Stimulated activated naive CD8-positive, alpha-beta T cell treated with anti-CD3 and anti-CD28 coated beads, Interleukin-15, amount 100 ng/mL, for 72 hours (primary cell): ENCODE results near the gene CABP2.

Source experiments
- ATAC-seq: fragments of 150-1000 bp; cut with Tn5 transposase; 2 replicates; pipeline ENCODE4 v1.10.0; 2021; ENCODE audit warnings: mild to moderate bottlenecking, moderate library complexity
- DNase-seq, 2 donors: peaks; one replicate each; pipeline ENCODE4 v3.0.0; 2021 to 2022
- H3K27ac Mint-ChIP-seq, 2 donors: one replicate each; pipeline ENCODE4 v1.8.0; 2022; ENCODE audit warnings: mild to moderate bottlenecking in 2 of 2, mixed read lengths in 2 of 2, moderate library complexity in 2 of 2
- H3K27me3 Mint-ChIP-seq: one replicate; pipeline ENCODE4 v1.8.0; 2022; ENCODE audit warnings: mixed read lengths
- H3K4me1 Mint-ChIP-seq: one replicate; pipeline ENCODE4 v1.8.0; 2022; ENCODE audit warnings: mild to moderate bottlenecking, mixed read lengths
- H3K4me3 Mint-ChIP-seq, 2 donors: one replicate each; pipeline ENCODE4 v1.8.0; 2022; ENCODE audit warnings: mild to moderate bottlenecking in 2 of 2, mixed read lengths in 2 of 2, moderate library complexity in 1 of 2
- H3K9me3 Mint-ChIP-seq, 2 donors: one replicate each; pipeline ENCODE4 v1.8.0; 2022; ENCODE audit warnings: mixed read lengths in 2 of 2

The CABP2 gene

GRCh38 chr11:67544616-67545242 lies 21.5 kb upstream of the CABP2 start:
- Mint-ChIP-seq H3K4me1 (no peaks in the 10 kb centered on the region), H3K4me3 (no peak overlapping the region), H3K27me3 (peaks cover 8% of the 10 kb centered on the region), H3K9me3 (no peaks in the 10 kb centered on the region), H3K27ac (peak overlapping the region in 1 of 2 donors; percentile 13)
- ATAC-seq = no peak
- DNase-seq = no peak

DNA sequence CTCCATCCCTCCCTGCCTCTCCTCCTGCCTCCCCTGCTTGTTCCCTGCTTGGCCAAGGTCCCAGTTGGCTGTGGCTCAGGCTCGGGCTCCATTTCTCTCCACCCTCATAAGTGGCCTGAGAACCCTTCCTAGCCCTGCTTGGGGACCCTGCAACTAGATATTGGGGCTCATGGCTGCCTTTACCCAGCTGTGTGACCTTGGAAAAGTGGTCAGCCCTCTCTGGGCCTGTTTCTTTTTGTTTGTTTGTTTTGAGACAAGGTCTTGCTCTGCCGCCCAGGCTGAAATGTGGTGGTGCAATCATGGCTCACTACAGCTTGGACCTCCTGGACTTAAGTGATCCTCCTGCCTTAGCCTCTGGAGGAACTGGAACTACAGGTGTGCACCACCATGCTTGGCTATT lies 20.3 kb upstream of the CABP2 start:
- no peaks in the 10 kb centered on the region for H3K9me3 Mint-ChIP-seq
- H3K27me3 Mint-ChIP-seq = peaks cover 8% of the 10 kb centered on the region
- H3K27ac Mint-ChIP-seq = no peak overlapping the region
- no peak for DNase-seq
- no peaks in the 10 kb centered on the region for H3K4me1 Mint-ChIP-seq
- ATAC-seq = no peak
- no peak overlapping the region for H3K4me3 Mint-ChIP-seq

GRCh38 chr11:67542971-67543370 lies 19.7 kb upstream of the CABP2 start:
- H3K4me3 Mint-ChIP-seq = no peak overlapping the region
- DNase-seq (no peak), ATAC-seq (no peak)
- H3K9me3 Mint-ChIP-seq = no peaks in the 10 kb centered on the region
- no peak overlapping the region for H3K27ac Mint-ChIP-seq
- H3K4me1 Mint-ChIP-seq = no peaks in the 10 kb centered on the region
- H3K27me3 Mint-ChIP-seq = peaks cover 8% of the 10 kb centered on the region

GRCh38 chr11:67542169-67542568 lies 18.9 kb upstream of the CABP2 start:
- H3K27me3 Mint-ChIP-seq = peaks cover 8% of the 10 kb centered on the region
- no peak overlapping the region for H3K4me3 Mint-ChIP-seq
- no peak for DNase-seq
- no peak for ATAC-seq
- no peak overlapping the region for H3K27ac Mint-ChIP-seq
- no peaks in the 10 kb centered on the region for H3K9me3 Mint-ChIP-seq
- no peaks in the 10 kb centered on the region for H3K4me1 Mint-ChIP-seq

GRCh38 chr11:67541198-67541597 lies 18.0 kb upstream of the CABP2 start:
- DNase-seq = no peak
- H3K4me3 Mint-ChIP-seq = no peak overlapping the region
- no peaks in the 10 kb centered on the region for H3K27me3 Mint-ChIP-seq
- H3K27ac Mint-ChIP-seq = no peak overlapping the region
- no peaks in the 10 kb centered on the region for H3K4me1 Mint-ChIP-seq
- no peaks in the 10 kb centered on the region for H3K9me3 Mint-ChIP-seq
- no peak for ATAC-seq

GRCh38 chr11:67539550-67539949 lies 16.3 kb upstream of the CABP2 start:
- H3K9me3 Mint-ChIP-seq = peaks cover 2% of the 10 kb centered on the region in 2 donors
- H3K4me3 Mint-ChIP-seq = no peak overlapping the region
- no peaks in the 10 kb centered on the region for H3K27me3 Mint-ChIP-seq
- no peaks in the 10 kb centered on the region for H3K4me1 Mint-ChIP-seq
- DNase-seq = no peak
- ATAC-seq = no peak
- no peak overlapping the region for H3K27ac Mint-ChIP-seq

DNA sequence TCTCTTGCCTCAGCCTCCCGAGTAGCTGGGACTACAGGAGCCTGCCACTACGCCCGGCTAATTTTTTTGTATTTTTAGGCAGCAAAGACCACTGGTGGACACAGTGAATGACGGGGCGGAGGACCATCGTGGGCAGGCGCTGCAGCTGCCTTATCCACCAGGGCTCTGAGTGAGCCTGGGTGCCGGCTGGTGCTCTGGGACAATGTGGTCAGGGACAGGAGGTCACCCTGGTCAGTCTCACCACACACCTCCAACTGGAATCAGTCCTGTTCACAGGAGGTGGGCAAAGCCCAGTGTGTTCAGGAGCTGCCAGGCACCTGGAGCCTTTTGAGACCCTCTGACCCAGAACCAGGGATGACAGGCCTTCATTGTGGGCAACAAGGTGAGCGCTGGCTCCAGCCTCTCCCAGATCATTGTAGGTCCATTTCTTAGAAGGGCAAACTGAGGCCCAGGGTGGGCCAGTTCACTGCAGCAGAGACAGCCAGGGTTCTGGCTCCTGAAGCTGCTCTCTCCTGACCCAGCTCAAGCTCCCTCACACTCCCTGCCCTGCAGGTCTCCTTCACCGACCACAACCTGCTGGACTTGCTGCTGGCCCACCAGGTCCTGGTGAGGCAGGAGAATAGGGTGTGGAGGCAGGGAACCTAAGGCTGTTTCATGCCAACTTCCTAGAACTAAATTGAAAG lies 15.7 kb upstream of the CABP2 start:
- DNase-seq (no peak), ATAC-seq (no peak)
- no peak overlapping the region for H3K4me3 Mint-ChIP-seq
- peaks cover 7 to 8% of the 10 kb centered on the region in 2 donors for H3K9me3 Mint-ChIP-seq
- no peaks in the 10 kb centered on the region for H3K4me1 Mint-ChIP-seq
- no peak overlapping the region for H3K27ac Mint-ChIP-seq
- H3K27me3 Mint-ChIP-seq = no peaks in the 10 kb centered on the region

DNA sequence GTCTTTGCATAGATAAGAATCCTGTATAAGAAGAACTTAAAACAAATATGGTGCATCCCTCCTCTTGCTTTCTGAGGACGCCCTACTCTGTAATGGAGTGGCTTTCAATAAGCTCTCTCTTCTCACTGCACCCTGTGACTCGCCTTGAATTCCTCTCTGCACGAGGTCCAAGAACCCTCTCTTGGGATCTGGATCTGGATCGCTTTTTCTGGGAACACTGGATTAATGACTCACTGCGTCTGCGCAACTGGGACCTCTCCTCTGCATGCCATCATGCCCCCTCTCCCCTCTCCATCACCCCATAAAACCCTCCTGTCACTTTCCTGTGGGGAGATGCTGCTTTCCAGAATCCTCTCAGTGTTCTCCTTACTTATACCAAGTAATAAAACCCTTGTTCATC lies 15.1 kb upstream of the CABP2 start:
- DNase-seq (no peak), ATAC-seq (no peak)
- Mint-ChIP-seq H3K9me3 (peaks cover 13 to 15% of the 10 kb centered on the region in 2 donors), H3K4me3 (no peak overlapping the region), H3K27ac (no peak overlapping the region), H3K27me3 (no peaks in the 10 kb centered on the region), H3K4me1 (no peaks in the 10 kb centered on the region)

DNA sequence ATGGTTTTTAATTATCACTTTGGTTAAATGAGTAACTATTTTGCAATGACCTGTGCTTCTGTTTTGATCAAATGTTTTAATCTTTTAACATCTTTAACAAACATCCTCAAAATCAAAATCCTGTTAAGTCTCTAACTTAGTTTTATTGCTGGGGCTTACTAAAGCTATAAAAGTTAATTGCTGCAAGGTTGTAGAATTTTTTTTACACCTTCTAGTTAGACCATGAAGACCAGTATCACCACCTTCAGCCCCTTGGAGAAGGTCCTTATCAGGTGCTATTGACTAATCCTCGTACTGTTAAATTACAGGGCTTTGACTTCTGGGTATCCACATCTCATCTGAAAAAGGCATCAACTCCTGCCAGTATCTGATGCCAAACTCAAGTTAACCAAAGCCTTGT lies 12.3 kb upstream of the CABP2 start:
- no peak overlapping the region for H3K27ac Mint-ChIP-seq
- no peak overlapping the region for H3K4me3 Mint-ChIP-seq
- ATAC-seq (no peak), DNase-seq (no peak)
- H3K27me3 Mint-ChIP-seq = no peaks in the 10 kb centered on the region
- H3K4me1 Mint-ChIP-seq = no peaks in the 10 kb centered on the region
- H3K9me3 Mint-ChIP-seq = peaks cover 25 to 26% of the 10 kb centered on the region in 2 donors

DNA sequence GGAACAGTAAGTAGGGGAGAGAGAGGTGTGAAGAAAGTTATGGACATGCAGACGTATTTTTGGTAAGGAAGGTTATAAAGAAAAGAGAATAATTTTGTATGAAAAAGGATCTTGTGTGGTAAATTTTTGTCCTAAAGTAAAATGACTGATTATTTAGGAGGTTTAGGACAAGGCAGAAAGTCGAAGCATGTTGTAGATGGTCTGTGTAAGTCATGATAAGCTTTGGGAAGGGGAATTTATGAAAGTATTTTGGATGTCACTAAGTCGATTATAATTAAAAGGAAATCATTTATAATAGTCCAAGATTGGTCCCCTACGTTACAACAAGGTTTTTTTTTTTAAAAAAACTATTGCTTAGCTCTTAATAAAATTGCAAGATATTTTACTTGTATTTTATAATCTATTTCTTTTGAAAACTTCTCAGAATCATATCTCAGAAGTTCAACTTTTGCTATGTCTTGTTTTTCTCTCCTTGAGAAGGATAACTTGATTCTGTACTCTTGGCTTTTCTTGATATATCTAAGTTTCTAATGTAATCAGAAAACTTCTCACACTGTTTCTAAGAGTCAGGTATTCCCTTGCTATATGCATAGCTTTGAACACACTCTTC lies 10.9 kb upstream of the CABP2 start:
- ATAC-seq (no peak), DNase-seq (no peak)
- Mint-ChIP-seq H3K4me3 (no peak overlapping the region), H3K27ac (no peak overlapping the region), H3K27me3 (no peaks in the 10 kb centered on the region), H3K9me3 (peaks cover 25 to 26% of the 10 kb centered on the region in 2 donors), H3K4me1 (no peaks in the 10 kb centered on the region)

DNA sequence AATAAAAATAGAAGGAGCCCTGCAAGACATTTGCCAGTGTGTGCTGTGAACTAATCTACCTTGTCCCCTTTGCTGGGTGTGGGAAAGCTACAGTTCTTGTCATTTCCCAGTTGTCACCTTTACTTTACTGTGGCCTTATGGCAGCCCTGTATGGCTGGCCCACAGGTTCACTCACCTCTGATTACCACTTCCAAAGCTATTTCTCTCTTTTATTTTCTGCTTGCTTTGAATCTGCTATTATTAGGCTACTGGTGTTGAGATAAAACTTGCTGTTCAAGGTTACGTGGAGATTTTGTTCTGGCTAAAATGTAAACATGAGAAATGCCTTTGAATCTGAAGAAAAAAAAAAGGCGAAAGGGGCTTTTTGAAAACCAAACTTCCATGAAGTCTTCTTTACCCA lies 9.6 kb upstream of the CABP2 start:
- DNase-seq (no peak), ATAC-seq (no peak)
- H3K27ac Mint-ChIP-seq = no peak overlapping the region
- H3K4me3 Mint-ChIP-seq = no peak overlapping the region
- no peaks in the 10 kb centered on the region for H3K27me3 Mint-ChIP-seq
- H3K9me3 Mint-ChIP-seq = peaks cover 25 to 26% of the 10 kb centered on the region in 2 donors
- H3K4me1 Mint-ChIP-seq = no peaks in the 10 kb centered on the region

GRCh38 chr11:67530282-67530592 lies 7.0 kb upstream of the CABP2 start:
- ATAC-seq = no peak
- Mint-ChIP-seq H3K4me1 (no peaks in the 10 kb centered on the region), H3K27ac (no peak overlapping the region), H3K9me3 (peaks cover 25 to 32% of the 10 kb centered on the region in 2 donors), H3K27me3 (no peaks in the 10 kb centered on the region), H3K4me3 (no peak overlapping the region)
- DNase-seq = no peak

GRCh38 chr11:67528376-67528775 lies 5.1 kb upstream of the CABP2 start:
- H3K9me3 Mint-ChIP-seq = peaks cover 11 to 20% of the 10 kb centered on the region in 2 donors
- H3K27me3 Mint-ChIP-seq = no peaks in the 10 kb centered on the region
- H3K4me3 Mint-ChIP-seq = no peak overlapping the region
- DNase-seq (no peak), ATAC-seq (no peak)
- no peaks in the 10 kb centered on the region for H3K4me1 Mint-ChIP-seq
- H3K27ac Mint-ChIP-seq = no peak overlapping the region

GRCh38 chr11:67525275-67525976 lies 2.2 kb upstream of the CABP2 start:
- Mint-ChIP-seq H3K9me3 (peaks cover 0 to 7% of the 10 kb centered on the region in 2 donors), H3K4me1 (no peaks in the 10 kb centered on the region), H3K27me3 (no peaks in the 10 kb centered on the region), H3K4me3 (no peak overlapping the region), H3K27ac (peak overlapping the region in 1 of 2 donors; percentile 69)
- DNase-seq (no peak), ATAC-seq (no peak)

- H3K27ac Mint-ChIP-seq = peak overlapping the region in 1 of 2 donors; percentile 89
- no peak overlapping the region for H3K4me3 Mint-ChIP-seq
- H3K4me1 Mint-ChIP-seq = no peaks in the 10 kb centered on the region
- DNase-seq (no peak), ATAC-seq (no peak)
- peaks cover 0 to 7% of the 10 kb centered on the region in 2 donors for H3K9me3 Mint-ChIP-seq
- H3K27me3 Mint-ChIP-seq = no peaks in the 10 kb centered on the region
Observed at GRCh38 chr11:67524480-67524808, 1.2 kb upstream of the CABP2 start.
